Measurements from ENCODE around the gene ACTN1. TPM values are rescaled to one million over a fixed set of nuclear protein-coding genes. Genes with fewer than 3 reads are reported as not detected.

The ACTN1 gene
- total and polyA plus RNA-seq, 2 experiments from 2014 or later, result 121 to 280 TPM

- Histone ChIP-seq H3K4me1 (ENCODE audit: insufficient read depth) (no peaks in the 10 kb centered on the region), H2AFZ (peak overlapping the region; percentile 66; the same call in 1 of the 2 replicates), H3K36me3 (ENCODE audit: insufficient read depth) (no peaks in the 10 kb centered on the region), H3K4me2 (no peak overlapping the region), H3K9me2 (ENCODE audit: insufficient read depth) (no peaks in the 10 kb centered on the region), H3K27ac (ENCODE audit: low read depth) (no peak overlapping the region), H3K79me2 (replicated peaks; ENCODE audit: insufficient read depth) (no peaks in the 10 kb centered on the region), H3F3A (replicated peaks; ENCODE audit: low read depth) (no peaks in the 10 kb centered on the region), H4K20me1 (replicated peaks; ENCODE audit: insufficient read depth) (no peaks in the 10 kb centered on the region), H3K4me3 (no peak overlapping the region), H3K27me3 (ENCODE audit: insufficient read depth) (no peaks in the 10 kb centered on the region)
- TF ChIP-seq CTCF (conservative IDR thresholded peaks at IDR 0.05; ENCODE audit: low read depth in 2 of 2) (no peak), EZH2 (IDR thresholded peaks at IDR 0.05; ENCODE audit: low read depth, unreplicated experiment) (no peak), CREB1 (CRISPR knock-in tag; IDR thresholded peaks at IDR 0.05; ENCODE audit: low read depth) (no peak)
- Mint-ChIP-seq H3K4me1 (peaks cover 5% of the 10 kb centered on the region), H3K9me3 (peaks cover 9% of the 10 kb centered on the region), H3K4me3 (no peak overlapping the region), H3K27me3 (ENCODE audit: insufficient read depth, low read depth, poor library complexity) (peaks cover 5% of the 10 kb centered on the region), H3K36me3 (ENCODE audit: low read depth) (peaks cover 7% of the 10 kb centered on the region; the same call in 1 of the 3 replicates), H3K27ac (no peak overlapping the region)
- DNase-seq (ENCODE audit: low spot score), result no peak
- no peak for ATAC-seq
Measured at GRCh38 chr14:68857516-68858070, 121.5 kb downstream of the ACTN1 start.

GRCh38 chr14:68856572-68856971 is 122.5 kb downstream of the ACTN1 start:
- no peaks in the 10 kb centered on the region for H3K27me3 ChIP-seq (ENCODE audit: insufficient read depth)
- peaks cover 10% of the 10 kb centered on the region; the same call in 1 of the 3 replicates for H3K36me3 Mint-ChIP-seq (ENCODE audit: low read depth)
- no peak overlapping the region for H3K4me2 ChIP-seq
- H3K4me1 ChIP-seq (ENCODE audit: insufficient read depth), result no peaks in the 10 kb centered on the region
- DNase-seq (ENCODE audit: low spot score) (no peak), ATAC-seq (no peak)
- H3K27ac ChIP-seq (ENCODE audit: low read depth), result no peak overlapping the region
- H3K79me2 ChIP-seq (replicated peaks; ENCODE audit: insufficient read depth), result no peaks in the 10 kb centered on the region
- no peak overlapping the region for H3K27ac Mint-ChIP-seq
- H3K4me3 ChIP-seq, result no peak overlapping the region
- H4K20me1 ChIP-seq (replicated peaks; ENCODE audit: insufficient read depth), result no peaks in the 10 kb centered on the region
- H3K27me3 Mint-ChIP-seq (ENCODE audit: insufficient read depth, low read depth, poor library complexity), result peaks cover 7% of the 10 kb centered on the region
- peaks cover 14% of the 10 kb centered on the region for H3K9me3 Mint-ChIP-seq
- H3K9me2 ChIP-seq (ENCODE audit: insufficient read depth), result no peaks in the 10 kb centered on the region
- peaks cover 5% of the 10 kb centered on the region for H3K4me1 Mint-ChIP-seq
- no peak overlapping the region for H2AFZ ChIP-seq
- H3K36me3 ChIP-seq (ENCODE audit: insufficient read depth), result no peaks in the 10 kb centered on the region
- H3K4me3 Mint-ChIP-seq, result no peak overlapping the region
- H3F3A ChIP-seq (replicated peaks; ENCODE audit: low read depth), result no peaks in the 10 kb centered on the region
- TF ChIP-seq CREB1 (CRISPR knock-in tag; IDR thresholded peaks at IDR 0.05; ENCODE audit: low read depth) (no peak), POLR2AphosphoS5 (IDR thresholded peaks at IDR 0.05; ENCODE audit: low read depth) (no peak), NANOG (IDR thresholded peaks at IDR 0.05; ENCODE audit: borderline replicate concordance) (no peak), EZH2phosphoT487 (IDR thresholded peaks at IDR 0.05; ENCODE audit: unreplicated experiment) (no peak), ZNF331 (CRISPR knock-in tag; IDR thresholded peaks at IDR 0.05; ENCODE audit: low read depth) (no peak), JUNB (IDR thresholded peaks at IDR 0.05; ENCODE audit: unreplicated experiment) (no peak), CTCF (conservative IDR thresholded peaks at IDR 0.05; ENCODE audit: low read depth in 2 of 2) (no peak), EZH2 (IDR thresholded peaks at IDR 0.05; ENCODE audit: low read depth, unreplicated experiment) (no peak), STAT1 (IDR thresholded peaks at IDR 0.05; ENCODE audit: unreplicated experiment) (no peak), REST (IDR thresholded peaks at IDR 0.05; ENCODE audit: unreplicated experiment) (no peak), ETS1 (IDR thresholded peaks at IDR 0.05) (no peak), ZNF114 (CRISPR knock-in tag; IDR thresholded peaks at IDR 0.05) (no peak)
